ENCODE data around the gene VSIR.

Gene VSIR

DNA sequence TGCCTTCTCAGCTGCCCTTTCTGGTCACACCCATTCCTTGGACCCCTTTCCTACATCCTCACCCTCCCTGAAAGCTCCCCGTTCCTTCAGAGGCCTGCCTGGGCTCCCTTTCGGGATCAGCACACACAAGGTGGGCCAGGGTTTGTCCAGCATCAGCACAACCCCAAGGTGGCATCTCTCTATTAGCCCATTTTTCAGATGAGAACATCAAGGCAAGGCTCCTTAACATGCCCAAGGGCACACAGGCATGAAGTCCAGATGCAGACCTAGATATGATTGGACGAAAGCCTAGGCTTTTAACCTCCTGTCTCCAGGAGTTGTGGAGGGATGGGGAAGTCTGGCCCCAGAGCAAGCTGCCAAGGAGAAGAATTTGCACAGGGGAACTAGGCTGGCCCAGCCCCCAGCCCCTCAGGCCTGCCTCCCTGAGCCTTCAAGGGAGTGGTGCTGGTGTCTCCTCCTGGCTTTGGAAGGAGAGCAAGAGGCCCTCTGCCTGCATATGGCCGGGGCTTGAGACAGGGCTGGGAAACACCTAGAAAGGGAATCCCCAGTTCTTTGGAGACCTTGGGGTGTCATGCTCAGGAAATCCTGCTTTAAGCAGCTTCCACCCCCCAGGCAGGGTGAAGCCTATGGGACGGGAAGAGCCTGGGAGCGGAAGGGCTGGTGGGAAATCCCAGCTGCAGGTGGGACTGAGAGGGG is 9.0 kb upstream of the VSIR start:
- FAIRE-seq: no peak

DNA sequence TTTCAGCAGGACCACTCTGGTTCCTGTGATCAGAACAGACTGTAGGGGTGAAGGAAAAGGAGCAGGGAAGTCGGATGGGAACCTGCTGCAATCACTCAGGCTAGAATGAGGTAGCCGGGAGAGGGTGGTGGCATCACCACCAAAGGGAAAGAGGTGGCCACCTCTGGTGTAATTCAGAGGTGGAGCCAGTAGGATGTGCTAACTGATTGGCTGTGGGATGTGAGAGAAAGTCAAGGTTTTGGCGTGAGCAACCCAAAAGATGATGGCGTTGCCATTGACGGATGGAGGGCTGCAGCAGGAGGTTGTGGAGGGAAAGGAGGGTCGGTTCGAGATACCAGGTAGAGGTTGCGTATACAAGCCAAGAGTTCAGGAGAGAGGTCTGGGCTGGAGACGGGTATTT is 7.4 kb upstream of the VSIR start:
- FAIRE-seq: no peak

DNA sequence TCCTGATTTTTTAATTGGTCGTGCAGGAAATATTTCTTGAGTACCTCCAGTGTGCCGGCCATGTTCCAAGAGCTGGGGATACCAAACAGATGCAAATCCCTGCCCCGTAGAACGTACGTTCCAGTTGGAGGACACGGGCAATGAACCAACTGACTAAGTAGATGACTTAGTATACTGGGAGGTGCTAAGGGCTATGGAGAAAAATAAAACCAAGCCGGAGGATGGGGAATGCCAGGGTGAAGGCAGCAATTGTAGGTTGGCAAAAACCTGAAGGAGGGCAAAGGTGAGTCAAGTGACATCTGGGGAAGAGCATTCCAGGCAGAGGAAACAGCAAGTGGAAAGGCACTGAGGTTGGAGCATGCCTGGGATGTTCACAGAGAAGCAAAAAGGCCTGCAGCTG is 6.8 kb upstream of the VSIR start:
- no peak for FAIRE-seq

DNA sequence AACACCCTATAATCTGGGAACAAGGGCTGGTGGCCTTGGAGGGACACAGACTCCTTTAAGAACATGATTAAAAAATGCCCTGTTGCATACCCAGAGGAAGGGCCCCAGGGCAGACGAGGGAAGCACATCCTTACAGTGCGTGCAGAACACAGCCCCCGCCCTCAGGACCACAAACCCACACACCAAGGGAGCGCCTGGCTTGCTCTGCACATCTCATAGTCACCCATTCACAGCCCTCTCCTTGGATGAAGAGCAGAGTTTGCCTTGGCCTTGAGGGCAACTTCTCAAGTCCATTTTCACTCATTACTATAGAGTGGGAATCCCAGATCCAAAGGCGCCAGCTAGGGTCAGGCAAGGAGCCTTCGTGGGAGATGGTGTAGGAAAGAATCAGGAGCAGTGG is 6.3 kb upstream of the VSIR start:
- no peak for FAIRE-seq

DNA sequence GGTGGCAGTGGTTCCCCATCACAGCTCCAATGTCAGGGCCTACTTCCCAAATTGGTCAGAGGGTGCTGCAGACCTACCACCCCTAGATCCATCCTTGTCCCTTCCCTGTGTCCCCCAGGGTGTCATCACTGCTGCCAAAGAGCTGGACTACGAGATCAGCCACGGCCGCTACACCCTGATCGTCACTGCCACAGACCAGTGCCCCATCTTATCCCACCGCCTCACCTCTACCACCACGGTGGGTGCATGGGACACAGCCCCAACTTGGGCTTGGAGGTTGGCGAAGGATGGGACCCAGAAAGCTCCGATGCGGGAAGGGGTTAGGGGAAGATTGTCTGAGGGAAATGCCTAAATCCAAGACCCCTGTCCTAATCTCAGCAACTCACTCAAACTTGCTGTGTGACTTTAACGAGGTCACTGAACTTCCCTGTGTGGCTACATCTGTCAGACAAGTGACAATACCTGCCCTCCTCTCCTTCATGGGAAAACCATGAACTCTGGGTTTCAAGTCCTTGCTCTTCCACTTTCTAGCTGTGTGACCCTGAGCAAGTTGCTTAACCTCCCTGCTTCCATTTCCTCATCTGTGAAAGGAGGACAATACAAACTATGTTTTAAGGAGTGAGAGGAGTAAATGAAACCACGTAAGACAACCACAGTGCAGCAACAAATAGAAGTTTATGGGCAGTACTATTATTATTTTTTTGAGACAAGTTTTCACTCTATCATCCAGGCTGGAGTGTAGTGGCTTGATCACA is 4.9 kb upstream of the VSIR start:
- no peak for FAIRE-seq

DNA sequence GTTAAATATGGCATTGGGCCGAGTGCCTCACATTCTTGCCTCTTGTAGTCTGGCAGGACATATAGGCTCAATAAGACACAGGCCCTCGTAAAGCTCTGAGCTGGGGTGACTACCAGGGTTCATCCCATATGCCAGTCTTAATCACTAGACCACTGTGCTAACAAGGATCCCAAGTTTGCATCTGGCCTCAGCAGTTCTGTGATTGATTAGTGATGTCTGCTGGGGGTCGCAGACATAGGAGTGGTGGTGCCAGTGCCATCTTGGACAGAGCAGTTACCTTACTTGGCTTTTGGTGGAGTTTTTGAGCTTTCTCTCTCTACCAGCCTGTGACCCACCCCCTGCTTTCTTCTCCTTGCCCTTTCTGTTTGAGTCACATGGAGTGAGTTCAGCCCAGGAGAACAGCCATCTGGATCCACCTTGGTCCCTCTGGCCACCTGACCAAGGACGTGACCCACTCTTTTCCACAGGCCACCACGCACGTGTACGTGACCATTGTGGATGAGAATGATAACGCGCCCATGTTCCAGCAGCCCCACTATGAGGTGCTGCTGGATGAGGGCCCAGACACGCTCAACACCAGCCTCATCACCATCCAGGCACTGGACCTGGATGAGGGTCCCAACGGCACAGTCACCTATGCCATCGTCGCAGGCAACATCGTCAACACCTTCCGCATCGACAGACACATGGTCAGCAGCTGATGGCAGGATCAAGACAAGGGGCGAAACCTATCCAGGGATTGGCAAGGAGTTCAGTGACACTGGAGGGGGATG is 4.1 kb upstream of the VSIR start:
- no peak for FAIRE-seq

DNA sequence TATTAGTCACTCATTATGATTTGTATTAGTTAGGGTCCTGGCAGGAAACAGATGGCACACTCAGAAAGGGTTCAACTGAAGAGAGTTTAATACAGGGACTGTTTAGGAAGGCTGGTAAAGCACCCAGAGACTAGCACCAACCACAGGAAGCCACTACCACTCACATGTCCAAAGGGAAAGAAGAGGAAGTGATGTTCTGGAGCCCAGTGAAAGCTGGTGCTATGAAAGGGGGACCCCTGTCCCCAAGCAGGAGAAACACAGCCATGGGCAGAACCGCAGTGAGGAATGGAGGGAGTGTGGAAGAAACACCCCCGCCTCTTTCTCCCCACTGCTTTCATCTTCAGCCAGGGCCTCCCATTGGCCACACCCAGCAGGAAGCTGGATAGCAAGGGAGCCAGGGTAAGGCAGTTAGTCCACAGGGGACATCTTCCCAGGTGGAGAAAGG is 3.2 kb upstream of the VSIR start:
- no peak for FAIRE-seq

DNA sequence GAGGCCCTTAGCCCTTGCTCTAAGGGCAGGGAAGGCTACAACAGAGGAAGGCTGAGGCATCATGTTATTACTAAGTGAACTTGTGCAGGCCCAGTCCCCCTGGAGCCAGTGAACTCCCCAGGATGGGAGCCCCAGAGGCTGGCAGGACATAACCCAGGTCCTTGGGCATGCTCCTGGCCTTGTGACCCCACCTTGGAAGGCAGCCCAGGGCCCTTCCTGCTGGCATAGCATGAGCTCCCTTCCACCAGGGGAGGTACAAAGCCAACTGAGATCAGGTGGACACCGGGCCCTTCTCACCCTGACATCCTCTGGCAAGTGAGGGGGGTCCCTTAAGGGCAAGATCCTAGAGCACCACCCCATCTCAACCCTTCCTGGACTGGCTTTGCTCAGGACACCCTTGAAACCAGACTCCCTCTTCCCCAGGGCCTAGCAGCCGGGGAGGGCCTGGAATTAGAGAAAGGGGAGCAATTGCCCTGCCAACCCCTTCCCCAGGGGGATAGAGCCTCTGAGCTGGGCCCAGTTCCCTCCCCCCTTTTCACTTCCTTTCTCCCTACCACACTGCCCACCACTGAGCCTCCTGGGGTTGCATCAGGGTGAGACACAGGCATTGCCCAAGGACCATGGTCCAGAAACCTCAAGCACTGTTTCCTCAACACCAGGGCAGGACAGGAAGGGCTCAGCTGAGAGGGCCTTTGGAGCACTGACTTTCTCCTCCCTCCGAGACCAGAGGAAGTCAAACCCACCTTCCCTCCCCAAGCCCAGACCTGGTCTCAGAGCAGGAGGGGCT is 1.8 kb upstream of the VSIR start:
- FAIRE-seq: no peak

DNA sequence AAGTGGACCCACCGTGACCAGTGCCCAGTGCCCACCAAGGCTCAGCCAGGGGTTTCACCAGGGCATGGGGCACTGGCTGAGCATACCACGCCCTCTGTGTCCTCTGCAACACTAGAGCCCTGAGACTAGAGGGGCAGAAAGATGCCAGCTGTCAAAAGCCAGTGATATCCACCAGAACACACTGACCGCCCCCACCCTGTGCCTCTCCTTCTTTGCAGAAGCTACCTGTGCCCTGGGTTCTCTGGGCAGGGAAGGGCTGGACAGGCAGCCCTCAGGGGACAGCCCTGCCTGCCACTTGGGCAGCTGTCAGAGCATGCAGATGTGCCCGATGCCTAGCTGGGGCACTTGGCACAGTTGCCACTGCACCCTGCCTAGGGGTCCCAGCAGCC is 494 bp downstream of the VSIR start:
- no peak for FAIRE-seq

DNA sequence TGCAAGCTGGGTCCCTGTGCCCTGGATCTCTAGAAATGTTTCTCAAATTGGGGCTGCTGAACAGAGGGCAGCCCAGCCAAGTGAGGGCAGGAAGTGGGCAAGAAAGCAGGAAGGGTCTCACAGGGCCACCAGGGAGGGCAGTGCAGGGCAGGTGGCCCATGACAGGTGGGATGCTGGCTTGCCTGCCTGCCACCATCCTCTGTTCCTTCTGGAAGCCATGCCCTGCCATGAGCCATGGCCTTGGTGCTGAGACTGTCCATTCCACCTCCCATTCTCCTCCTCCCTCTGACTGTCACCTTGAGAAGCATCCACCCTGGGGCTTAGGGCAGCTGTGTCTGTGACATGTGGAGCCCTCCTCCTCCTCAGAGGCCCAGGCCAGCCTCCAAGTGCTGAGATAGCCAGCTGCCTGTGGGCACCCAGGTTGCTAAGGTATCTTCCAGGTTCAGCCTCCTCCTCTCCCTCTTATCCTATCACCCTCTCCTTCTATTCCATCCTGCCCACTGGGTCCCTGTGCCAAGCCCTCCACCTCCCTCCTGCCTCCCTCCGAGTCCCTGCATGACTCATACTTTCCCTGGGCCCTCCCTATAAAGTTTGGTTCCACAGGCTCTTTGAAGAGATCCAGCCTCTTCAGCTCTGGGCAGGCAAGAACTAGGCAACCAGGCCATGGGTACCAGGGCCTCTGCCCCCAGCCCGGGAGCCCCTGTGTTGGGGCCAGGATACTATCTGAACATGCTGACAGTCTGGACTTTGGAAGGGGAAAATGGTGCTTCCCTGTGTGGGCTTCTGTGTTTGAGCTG is 1.3 kb downstream of the VSIR start:
- FAIRE-seq: no peak

DNA sequence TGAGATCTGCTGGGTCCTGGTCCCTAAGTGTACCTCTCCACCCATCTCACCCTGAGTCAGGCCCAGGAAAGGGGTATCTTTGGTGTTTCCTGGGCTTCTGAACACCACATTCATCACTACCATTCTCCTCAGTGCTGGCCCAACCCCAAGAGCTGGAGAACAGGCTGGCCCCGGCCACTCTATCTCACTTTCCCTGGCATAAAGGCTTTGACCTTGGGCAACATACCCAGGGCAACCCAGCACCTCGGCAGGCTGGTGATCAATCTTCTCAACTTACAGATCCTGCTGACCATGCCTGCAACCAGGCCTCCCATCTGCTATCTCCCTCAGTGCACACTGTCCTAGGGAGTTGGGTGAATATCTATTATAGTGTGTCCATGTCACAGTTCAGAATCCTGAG is 2.1 kb downstream of the VSIR start:
- FAIRE-seq: no peak

DNA sequence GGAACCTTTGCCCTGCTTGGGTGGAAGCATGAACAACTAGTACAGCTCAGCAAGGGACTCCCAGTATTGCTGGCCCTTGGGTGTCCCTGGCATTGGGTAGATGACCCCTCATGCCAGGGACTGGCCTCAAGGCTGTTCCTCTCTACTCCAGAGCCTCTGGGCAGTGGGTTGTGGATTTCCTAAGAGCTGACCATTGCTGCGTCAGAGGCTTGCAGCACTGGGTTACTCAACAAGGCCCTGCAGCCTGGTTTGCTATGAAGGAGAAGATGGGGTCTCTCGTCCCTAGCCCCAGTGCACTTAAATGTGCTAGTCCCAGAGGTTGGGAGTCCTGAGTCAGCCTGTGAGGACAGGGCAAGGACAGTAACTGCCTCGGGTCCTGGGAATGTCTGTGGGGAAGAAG is 2.5 kb downstream of the VSIR start:
- FAIRE-seq: no peak

DNA sequence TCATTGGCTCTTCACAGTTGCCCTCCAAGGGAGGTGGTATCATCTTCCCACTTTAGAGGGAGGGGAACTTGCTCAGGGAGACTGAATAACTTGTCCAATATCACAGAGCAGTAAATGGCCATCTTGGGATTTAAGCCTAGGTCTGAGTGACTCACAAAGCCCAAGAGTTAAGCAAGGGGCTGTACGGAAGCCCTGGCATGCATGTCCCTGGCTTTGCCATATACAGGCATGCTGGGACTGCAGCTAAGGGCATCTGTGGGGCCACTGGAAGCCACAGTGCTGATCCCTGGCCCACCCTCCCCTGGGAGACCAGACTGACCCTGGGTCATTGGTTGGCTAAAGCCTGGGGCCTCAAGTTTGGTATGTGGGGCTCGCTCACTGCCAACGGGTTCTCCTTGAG is 3.1 kb downstream of the VSIR start:
- no peak for FAIRE-seq

DNA sequence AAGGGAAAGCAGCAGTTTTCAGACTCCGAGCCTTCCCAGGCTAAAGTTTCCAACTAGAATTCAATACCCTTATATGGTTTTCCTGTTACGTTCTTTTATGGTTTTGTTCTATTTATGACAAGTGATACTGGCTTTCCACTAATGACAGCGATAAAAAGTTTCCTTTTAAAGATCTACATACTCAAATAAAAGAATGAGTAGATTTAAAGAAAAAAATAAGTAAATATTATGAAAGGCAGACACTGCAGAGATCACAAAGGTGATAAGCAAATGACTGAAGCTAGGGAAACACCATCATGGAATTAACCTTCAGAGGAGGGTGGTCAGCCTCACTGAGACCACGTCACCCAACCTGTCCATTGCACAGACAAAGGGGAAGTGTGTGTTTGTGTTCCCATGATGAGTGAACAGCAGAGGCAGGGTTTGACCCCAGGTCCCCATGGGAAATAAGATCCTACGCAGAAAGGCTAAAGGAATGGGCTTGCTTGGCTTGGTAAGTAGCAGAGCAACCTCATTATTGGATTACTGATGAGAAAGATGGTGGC is 4.0 kb downstream of the VSIR start:
- no peak for FAIRE-seq

DNA sequence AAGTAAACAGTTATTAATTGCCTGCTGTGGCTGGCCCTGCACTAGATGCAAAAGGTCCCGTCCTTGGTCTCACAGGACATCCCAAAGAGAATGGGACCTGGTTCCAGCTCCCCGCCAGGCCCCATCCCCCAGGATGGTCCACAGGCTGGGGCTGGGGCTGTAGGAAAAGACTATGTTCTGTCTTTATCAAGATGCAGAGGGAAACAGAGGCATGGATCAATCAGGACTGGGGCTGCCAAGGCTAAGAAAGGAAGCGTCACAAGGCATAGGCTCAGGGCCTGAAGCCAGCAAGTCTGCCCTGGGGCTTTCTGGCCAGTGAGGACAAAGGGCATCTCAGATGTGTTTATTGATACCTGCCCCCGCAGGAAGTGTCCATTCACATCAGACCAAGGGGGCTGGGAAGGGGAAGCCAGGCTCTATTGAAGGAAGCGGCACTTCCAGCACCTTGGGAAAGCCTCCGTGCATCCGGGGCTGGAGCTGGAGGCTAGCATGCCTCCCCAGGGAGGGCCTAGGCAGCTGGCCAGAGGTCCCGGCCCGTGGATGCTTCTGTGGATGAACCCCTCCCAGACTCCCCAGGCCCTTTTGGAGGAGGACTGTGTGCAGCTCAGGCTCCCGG is 5.8 kb downstream of the VSIR start:
- FAIRE-seq: no peak

DNA sequence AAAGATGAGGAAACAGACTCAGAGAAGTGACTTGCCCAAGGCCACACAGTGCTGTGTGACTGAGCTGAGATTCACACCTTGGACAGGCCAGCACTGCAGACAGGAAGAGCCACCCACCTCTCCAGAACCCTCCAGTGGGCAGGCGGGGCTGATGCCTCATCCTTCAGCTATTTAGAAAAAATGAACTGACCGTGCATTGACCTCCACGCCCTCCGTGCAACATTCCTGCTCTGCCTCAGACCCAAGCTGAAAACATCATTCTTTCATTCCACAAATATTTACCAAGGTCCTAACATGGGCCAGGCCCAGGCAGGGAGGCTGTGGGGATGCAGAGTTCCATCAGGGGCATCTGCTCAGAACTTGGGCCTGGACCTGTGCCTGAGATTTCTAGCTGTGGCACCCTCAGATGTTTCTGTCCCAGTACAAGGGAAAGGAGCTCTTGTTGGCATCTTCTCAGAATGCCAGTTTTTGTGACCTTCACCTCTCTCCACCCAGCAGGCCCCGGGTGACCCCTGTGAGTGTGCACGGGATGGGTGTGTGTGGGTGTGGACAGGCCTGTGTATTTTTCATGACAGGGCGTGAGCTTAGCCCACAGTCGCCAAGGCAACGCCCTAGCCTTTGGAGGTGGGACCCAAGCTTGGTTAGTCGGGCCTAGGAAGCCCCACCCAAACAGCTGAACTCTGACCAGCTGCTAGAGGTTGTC is 6.5 kb downstream of the VSIR start:
- FAIRE-seq: no peak

DNA sequence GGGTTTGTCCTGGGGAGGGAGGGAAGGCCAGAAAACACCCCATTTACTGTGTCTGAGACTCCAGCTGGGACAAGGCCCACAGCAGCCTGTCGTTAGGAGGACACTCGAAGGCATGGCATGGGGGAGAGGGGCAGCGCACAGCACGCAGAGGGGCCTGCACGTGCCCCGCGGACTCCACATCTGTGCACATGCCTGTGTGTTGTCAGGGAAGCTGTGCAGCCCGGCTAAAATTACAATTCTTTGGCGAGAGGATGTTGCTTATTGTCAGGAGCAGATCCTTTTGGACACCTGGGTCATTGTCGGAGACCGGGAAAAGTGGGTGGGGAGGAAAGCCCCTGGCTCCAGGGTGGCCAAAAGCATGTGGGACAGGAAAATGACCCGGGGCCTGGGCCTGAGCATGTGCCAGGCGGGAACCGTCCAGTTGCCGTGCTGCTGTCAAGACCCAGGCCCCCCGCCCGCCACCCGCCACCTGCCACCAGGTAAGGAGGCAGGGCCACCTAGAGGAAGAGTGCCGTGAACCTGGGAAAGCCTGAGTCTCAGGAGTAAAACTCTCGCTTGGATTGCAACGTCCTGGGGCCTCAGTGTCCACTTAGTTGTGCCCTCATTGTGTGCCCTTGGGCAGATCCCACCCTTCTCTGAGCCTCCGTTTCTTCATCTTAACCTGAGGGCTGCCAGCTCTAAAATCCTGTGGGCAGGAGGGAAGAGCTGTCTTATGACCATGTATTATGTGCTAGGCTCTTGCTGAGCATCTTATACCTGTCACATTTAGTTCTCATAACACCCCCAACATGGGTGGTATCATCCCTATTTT is 7.2 kb downstream of the VSIR start:
- FAIRE-seq: no peak

DNA sequence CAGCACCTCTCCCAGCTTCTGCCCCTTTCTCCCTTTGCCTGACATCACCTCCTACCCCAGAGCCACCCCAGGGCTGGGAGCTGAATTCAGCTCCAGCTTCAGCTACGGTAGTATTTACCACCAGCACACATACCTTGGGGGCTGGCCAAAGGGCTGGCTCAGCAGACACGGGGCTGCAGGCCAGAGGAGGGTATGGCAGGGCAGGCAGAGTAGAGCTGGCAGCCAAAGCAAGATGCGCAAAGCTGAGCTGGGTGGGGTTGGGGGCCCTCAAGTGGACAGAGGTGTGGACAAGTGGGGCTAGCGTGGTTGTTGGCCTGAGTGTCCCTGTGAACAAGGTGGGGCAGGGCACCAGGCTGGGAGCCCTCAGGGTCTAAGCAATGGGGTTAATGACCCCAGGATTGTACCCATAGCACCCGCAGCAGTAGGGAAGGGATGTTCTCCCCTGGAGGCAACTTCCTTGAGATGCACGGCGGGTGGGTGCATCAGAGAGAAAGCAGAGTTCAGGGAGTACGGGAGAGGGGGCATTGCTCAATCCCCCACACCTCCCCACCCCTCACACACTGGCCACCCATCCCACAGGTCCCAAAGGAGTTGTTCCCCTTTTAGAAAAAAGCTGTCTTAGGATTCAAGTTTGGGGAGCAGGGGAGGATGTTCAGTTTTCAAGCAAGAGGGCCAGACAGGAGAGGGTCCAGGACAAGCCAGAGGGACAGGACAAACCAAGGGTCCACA is 8.0 kb downstream of the VSIR start:
- no peak for FAIRE-seq

All from A204.1 (cell line).